ENCODE results near the gene SLCO2B1.

The SLCO2B1 gene

DNA sequence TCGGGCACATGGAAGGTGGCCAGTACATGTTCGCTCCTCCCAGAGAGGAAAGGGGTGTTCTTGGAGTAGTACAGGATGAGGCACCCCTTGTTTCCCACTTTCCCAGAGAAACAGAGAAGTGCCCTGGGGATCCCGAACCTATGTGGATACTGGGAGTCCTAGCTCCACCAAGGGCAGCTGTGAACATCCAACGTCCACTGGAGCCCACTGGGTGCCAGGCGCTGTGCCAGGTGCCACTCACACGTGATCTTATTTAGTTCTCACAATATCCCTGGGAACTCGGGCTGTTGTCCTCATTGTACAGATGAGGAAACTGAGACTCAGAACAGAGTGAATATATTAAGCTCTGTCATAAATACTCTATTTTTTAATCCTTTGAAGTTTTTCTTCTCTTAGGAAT is 12.0 kb downstream of the SLCO2B1 start:
- no peak for DNase-seq

- no peak for DNase-seq
Observed at GRCh38 chr11:75163921-75164849, 13.3 kb downstream of the SLCO2B1 start.

- DNase-seq = no peak
Observed at GRCh38 chr11:75165721-75166120, 14.8 kb downstream of the SLCO2B1 start.

- no peak for DNase-seq
Observed at GRCh38 chr11:75166791-75167190, 15.9 kb downstream of the SLCO2B1 start.

DNA sequence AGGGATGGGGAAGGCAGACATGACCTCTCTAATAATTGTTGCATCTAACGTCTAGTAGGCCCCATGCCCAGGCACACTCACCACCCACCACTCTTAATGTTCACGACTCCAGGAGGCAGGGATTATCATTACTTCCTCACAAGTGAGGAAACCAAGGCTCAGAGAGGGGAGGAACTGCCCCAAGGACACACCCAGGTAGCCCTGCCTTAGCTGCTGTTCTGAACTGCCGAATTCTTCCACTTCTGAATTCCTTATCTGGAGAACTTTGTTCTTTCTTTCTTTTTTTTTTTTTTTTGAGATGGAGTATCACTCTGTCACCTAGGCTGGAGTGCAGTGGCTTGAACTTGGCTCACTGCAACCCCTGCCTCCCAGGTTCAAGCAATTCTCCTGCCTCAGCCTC is 16.7 kb downstream of the SLCO2B1 start:
- DNase-seq = no peak

DNA sequence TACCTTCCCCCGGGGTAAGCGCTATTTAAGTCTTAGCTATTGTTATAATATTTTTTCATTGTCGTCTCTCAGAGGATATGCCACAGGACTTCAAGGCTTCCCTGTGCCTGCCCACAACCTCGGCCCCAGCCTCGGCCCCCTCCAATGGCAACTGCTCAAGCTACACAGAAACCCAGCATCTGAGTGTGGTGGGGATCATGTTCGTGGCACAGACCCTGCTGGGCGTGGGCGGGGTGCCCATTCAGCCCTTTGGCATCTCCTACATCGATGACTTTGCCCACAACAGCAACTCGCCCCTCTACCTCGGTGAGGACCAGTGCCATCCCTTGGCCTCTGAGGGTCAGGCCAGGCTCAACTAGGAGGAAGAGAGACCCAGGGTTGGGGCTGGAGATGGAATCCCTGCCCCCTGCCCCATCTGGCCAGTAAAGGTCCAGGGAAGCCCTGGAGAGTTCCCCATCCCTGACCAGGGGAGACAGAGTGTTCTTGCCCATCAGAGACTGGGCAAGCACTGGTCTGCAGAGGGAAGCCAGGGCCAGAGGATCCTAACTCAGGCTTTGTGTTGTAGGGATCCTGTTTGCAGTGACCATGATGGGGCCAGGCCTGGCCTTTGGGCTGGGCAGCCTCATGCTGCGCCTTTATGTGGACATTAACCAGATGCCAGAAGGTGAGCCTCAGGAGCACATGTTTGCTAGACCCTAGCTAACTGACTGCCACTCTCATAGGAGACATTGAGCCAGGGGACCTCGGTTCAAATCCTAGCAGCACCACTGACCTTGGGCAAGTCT is 18.4 kb downstream of the SLCO2B1 start:
- DNase-seq = no peak

DNA sequence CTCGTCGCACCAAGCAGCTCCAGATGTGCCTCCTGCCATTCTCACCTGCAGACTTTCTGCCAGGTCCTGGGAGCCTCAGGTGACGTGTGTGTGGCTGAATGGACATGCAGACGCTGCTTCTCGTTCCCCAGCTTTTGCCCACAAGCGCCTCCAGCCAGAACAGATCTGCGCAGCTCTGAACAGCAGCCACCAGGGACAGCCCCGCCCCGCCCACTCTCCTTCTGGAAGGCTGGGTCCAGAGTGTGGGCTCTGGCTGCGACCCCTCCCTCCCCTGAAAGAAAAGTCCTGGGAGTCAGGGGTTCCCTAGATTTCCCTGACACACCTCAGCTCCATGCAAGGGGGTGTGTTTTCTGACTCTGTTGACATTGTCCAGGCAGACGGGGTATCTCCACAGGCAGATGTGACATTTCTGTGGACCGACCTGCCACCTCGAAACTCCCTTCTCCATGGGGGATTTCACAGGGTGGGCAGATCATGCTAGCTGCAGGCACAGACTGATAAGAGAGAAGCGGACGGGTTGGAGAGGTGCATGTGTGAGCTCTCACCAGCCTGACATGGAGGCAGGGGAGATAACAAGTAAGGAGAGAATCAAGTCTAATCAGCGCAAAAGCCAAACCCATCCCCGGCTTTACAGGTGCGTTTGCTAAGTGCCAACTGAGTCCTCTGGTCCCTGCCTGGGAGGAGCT is 19.8 kb downstream of the SLCO2B1 start:
- DNase-seq = no peak

DNA sequence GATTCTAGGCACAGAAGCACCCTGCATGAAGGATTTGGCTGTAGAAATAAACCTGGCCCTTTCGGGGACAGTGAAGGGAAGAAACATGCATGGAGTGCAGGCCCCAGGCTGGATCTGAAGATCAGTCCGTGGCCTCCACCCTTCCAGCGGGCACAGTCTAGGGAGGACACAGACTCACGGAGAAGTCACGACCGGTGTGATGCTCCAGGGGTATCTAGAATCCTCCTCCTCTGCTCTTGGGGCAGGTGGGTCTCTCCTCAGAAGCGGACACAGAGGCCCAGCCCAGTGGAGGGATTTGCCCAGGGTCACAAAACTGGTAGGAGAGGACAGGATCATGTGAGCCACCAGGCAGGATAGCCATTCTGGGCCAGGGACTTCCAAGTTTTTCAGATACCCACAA is 22.4 kb downstream of the SLCO2B1 start:
- no peak for DNase-seq

DNA sequence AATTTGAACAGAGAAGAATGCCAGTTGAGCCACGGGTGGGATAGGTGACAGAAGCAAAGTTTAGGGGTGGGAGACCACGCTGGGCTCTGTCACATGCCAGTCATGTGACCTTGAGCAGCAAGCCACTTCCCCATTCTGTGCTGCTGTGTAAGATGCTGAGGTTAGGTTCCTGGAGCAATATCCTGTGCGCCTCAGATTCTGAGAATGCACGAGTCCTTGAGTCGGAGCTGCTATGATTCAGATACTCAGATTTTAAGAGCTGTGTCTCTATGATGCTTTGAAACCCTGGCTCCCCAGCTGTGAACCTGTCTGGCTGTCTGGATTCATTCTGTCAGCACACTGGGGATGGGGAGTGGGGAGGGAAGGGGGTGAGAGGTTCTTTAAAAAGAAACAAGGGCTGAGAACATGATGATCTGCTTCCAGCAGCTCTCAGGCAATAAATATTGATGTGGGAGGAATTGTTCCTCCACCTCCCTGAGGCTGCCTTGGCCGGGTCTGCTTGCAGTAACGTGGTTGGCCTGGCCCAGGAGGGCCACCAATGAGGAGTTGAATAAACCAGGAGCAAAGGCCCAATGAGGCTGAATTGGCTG is 24.0 kb downstream of the SLCO2B1 start:
- DNase-seq = no peak

- DNase-seq = no peak
Observed at GRCh38 chr11:75182664-75183063, 31.8 kb downstream of the SLCO2B1 start.

DNA sequence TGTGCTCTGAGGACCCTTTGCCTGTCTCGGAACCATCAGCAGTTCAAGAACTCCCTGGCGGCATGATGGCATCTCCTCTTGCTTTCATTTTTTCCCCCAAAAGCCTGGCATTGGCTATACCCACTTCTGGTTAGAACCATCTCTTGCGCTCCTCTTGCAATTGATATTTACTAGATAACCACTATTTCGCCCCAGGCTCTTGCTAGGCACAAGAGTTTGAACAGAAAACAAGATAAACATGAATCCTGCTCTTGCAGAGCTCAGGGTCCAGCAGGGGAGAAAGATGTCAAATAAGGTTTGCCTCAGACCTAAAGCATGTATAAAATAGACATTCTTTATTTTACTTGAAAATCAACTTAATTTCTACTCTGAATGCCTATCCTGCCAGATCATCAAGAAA is 33.1 kb downstream of the SLCO2B1 start:
- no peak for DNase-seq

- DNase-seq = no peak
Observed at GRCh38 chr11:75184757-75185425, 34.0 kb downstream of the SLCO2B1 start.

DNA sequence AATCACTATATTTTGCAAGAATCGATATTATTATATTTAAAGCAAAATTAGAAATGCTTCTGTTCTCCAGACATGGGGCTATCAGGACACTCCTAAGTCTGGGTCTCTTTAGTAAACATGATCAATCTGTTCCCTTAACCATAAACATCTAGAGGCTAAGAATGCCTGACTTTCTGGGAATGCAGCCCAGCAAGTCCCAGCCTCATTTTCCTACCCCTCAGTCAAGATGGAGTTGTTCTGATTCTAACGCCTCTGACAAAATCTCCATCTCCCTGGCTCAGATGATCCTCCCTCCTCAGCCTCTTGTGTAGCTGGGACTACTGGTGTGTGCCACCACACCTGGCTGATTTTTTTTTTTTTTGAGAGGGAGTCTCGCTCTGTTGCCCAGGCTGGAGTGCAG is 35.0 kb downstream of the SLCO2B1 start:
- no peak for DNase-seq

DNA sequence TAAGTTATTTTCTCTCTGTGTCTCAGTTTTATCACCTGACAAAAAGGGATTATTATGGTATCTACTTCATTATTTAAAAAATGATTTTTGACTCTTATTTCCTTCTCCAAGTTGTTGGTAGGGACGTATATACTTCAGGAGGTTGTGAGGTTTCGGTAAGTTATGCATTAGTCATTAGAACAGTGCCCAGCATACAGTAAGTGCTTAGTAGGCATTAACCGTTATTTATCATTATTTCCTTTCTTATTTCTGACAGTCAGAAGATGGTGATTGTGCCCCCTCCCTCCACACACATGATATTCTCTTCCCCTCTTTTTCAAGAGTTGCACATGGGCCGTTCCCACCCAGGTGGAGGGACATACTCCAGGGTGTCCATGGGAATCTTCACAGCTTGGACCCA is 36.1 kb downstream of the SLCO2B1 start:
- no peak for DNase-seq

DNA sequence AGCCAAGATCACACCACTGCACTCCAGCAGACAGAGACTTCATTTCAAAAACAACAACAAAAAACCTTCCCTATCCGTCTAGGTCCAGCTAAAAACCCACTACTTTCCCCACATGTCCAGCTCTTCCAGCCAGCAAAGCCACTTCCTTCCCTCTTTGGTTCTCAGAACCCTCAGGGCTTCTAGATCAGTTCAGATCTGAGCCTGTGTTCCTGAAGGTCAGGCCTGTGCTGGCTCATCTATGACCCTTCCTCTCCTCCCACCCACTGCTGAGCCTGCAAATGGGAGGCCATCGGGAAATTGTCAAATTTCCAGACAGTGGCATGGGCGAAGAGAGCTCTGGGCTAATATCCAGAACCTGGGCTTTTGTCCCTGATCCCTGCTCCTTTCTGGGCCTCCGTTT is 37.8 kb downstream of the SLCO2B1 start:
- DNase-seq = no peak

DNA sequence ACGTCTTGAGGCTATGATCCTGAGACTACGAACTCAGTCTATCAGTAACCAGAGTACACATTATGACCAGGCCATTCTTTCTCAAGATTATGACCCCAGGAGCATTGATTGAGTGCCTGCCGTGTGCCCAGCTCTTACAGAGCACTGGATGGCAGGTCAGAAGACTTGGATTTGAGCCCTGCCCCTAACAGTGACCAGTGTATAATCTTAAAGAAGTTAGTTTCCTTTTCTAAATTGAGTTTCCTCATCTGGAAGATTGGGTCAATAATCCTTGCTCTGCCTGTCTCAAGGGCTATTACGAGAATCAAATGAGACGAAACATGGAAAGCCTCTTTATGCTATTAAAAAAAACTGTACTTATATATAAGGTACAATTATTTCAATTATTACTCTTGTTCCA is 38.2 kb downstream of the SLCO2B1 start:
- no peak for DNase-seq

- DNase-seq = no peak
Observed at GRCh38 chr11:75189911-75190310, 39.0 kb downstream of the SLCO2B1 start.

GRCh38 chr11:75190652-75191329 is 39.9 kb downstream of the SLCO2B1 start:
- no peak for DNase-seq

- no peak for DNase-seq
Observed at GRCh38 chr11:75191330-75191717, 40.4 kb downstream of the SLCO2B1 start.

- no peak for DNase-seq
Observed at GRCh38 chr11:75193271-75193670, 42.4 kb downstream of the SLCO2B1 start.

DNA sequence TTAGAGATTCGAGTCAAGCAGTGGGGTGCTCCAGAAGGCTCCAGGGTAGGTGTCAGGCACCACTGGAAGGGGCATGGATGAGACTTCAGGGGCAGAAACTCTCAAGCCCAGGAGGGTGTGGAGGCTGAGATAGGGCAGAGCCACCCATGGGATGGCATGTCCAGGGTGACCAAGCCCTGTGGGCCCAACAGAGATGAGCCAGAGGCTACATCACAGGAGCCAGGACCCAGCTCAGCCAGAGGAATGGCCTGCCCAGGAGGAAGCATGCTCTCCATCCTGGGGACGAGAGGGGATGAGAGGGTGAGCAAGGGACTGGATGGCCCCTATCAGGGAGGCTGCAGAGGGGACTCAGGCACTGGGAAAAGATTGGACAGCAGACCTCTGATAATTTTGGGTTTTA is 42.8 kb downstream of the SLCO2B1 start:
- no peak for DNase-seq

GRCh38 chr11:75194147-75194546 is 43.2 kb downstream of the SLCO2B1 start:
- no peak for DNase-seq
